SK-N-SH (cell line): Measurements from ENCODE around the gene IGFBP7.

Source experiments
- CTCF ChIP-seq: fragments of 200-600 bp; sonication (generic); IDR thresholded peaks from 2 replicates; pipeline ENCODE4 v1.6.1; 2017; ENCODE audit warnings: antibody characterized with exemption, mild to moderate bottlenecking, moderate library complexity
- EP300 ChIP-seq, 2 experiments: IDR thresholded peaks; 2 replicates each; pipeline versions ENCODE4 v1.4.0 to v1.6.1; 2012; ENCODE audit warnings: borderline replicate concordance in 1 of 2, low read depth in 1 of 2, low read length in 1 of 2
- EZH2phosphoT487 ChIP-seq: fragments of 200-600 bp; sonication (generic); IDR thresholded peaks from 2 replicates; pipeline ENCODE4 v1.6.1; 2017; ENCODE audit warnings: low read depth, mixed run types, mild to moderate bottlenecking, antibody characterized with exemption, moderate library complexity, borderline replicate concordance
- GABPA ChIP-seq: IDR thresholded peaks from 2 replicates; pipeline ENCODE4 v1.4.0; 2012; ENCODE audit warnings: low read depth, mild to moderate bottlenecking
- JUND ChIP-seq: IDR thresholded peaks from 2 replicates; pipeline ENCODE4 v1.4.0; 2012
- MAX ChIP-seq: IDR thresholded peaks from 2 replicates; pipeline ENCODE4 v1.4.0; 2012; ENCODE audit warnings: low read depth
- POLR2AphosphoS5 ChIP-seq: IDR thresholded peaks from 2 replicates; pipeline ENCODE4 v1.6.1; 2012; ENCODE audit warnings: low read depth, low read length
- RAD21 ChIP-seq: IDR thresholded peaks from 2 replicates; pipeline ENCODE4 v1.6.1; 2012; ENCODE audit warnings: mild to moderate bottlenecking, low read length
- SIN3A ChIP-seq: IDR thresholded peaks from 2 replicates; pipeline ENCODE4 v1.6.1; 2012; ENCODE audit warnings: low read depth, mild to moderate bottlenecking, low read length, moderate library complexity, borderline replicate concordance
- TAF1 ChIP-seq: IDR thresholded peaks from 2 replicates; pipeline ENCODE4 v1.6.1; 2012; ENCODE audit warnings: low read depth, mild to moderate bottlenecking, low read length, moderate library complexity, borderline replicate concordance
- TEAD4 ChIP-seq: IDR thresholded peaks from 2 replicates; pipeline ENCODE4 v1.4.0; 2012; ENCODE audit warnings: mild to moderate bottlenecking, borderline replicate concordance; ENCODE audit not compliant: insufficient read depth
- USF2 ChIP-seq: fragments of 150-350 bp; IDR thresholded peaks from 2 replicates; pipeline ENCODE4 v1.6.1; 2017; ENCODE audit warnings: antibody characterized with exemption, low read length, low read depth, borderline replicate concordance
- ZBTB33 ChIP-seq: IDR thresholded peaks from 2 replicates; pipeline ENCODE4 v1.4.0; 2012; ENCODE audit warnings: low read depth, borderline replicate concordance
- TF ChIP-seq, protein P1 (sequence below): IDR thresholded peaks from 2 replicates; pipeline ENCODE4 v1.6.1; 2012; ENCODE audit warnings: mild to moderate bottlenecking, low read depth, low read length, moderate library complexity

GRCh38 chr4:56990109-56990905, 119.9 kb downstream of the IGFBP7 start:
- TF ChIP-seq CTCF (no peak), EZH2phosphoT487 (no peak), USF2 (no peak), GABPA (no peak), POLR2AphosphoS5 (no peak), JUND (no peak), SIN3A (no peak), ZBTB33 (no peak), RAD21 (no peak), TEAD4 (no peak), EP300 (IDR thresholded peaks at IDR 0.05; ENCODE audit: borderline replicate concordance in 1 of 2, low read depth in 1 of 2, low read length in 1 of 2) (no peak), MAX (no peak), TAF1 (no peak)
- TF ChIP-seq, protein P1, sequence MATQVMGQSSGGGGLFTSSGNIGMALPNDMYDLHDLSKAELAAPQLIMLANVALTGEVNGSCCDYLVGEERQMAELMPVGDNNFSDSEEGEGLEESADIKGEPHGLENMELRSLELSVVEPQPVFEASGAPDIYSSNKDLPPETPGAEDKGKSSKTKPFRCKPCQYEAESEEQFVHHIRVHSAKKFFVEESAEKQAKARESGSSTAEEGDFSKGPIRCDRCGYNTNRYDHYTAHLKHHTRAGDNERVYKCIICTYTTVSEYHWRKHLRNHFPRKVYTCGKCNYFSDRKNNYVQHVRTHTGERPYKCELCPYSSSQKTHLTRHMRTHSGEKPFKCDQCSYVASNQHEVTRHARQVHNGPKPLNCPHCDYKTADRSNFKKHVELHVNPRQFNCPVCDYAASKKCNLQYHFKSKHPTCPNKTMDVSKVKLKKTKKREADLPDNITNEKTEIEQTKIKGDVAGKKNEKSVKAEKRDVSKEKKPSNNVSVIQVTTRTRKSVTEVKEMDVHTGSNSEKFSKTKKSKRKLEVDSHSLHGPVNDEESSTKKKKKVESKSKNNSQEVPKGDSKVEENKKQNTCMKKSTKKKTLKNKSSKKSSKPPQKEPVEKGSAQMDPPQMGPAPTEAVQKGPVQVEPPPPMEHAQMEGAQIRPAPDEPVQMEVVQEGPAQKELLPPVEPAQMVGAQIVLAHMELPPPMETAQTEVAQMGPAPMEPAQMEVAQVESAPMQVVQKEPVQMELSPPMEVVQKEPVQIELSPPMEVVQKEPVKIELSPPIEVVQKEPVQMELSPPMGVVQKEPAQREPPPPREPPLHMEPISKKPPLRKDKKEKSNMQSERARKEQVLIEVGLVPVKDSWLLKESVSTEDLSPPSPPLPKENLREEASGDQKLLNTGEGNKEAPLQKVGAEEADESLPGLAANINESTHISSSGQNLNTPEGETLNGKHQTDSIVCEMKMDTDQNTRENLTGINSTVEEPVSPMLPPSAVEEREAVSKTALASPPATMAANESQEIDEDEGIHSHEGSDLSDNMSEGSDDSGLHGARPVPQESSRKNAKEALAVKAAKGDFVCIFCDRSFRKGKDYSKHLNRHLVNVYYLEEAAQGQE, result no peak
